ENCODE data around the gene FRAT1.
"Not testable (repeated sequence)": the region's sequence is repeated elsewhere in the genome, so short reads cannot be mapped to it uniquely, and the experiment has no call there.

FRAT1 gene

GRCh38 chr10:97318772-97319651 is at the start of gene FRAT1:
Gene FRAT1 (plus strand): TSS chr10:97319271. CDS start chr10:97319454, 183 bp downstream.
- intact Hi-C loops (cut with DNase I) = loop anchor here (1.0 kb wide), 1 partner anchor 15 kb away; the partner anchor contains the start of gene FRAT2
- DNase-seq = peak; percentile 78 to 96 (median 91)

GRCh38 chr10:97270523-97271154 is 48.4 kb upstream of the FRAT1 start:
- intact Hi-C loops (cut with DNase I) = no loop called here
- no peak for DNase-seq

DNA sequence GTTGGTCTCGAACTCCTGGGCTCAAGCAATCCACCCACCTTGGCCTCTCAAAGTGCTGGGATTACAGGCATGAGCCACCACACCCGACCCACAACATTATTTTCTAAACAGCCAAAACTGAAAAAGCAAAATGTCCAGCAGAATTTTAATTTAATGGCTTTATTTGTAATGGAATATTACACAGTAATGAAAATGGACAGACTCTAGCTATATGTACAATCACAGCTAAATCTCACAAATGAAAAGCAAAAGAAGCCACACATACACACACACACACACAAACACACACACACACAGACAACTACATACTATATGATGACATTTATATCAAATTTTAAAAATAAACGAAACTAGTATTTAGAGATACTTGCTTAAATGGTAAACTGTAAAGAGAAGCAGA is 45.4 kb upstream of the FRAT1 start:
- DNase-seq = no peak
- intact Hi-C loops (cut with DNase I) = no loop called here

GRCh38 chr10:97274828-97275227 is 44.2 kb upstream of the FRAT1 start:
- intact Hi-C loops (cut with DNase I) = no loop called here
- no peak for DNase-seq

- intact Hi-C loops (cut with DNase I) = no loop called here
- DNase-seq = no peak
Measured at GRCh38 chr10:97277551-97277950, 41.5 kb upstream of the FRAT1 start.

DNA sequence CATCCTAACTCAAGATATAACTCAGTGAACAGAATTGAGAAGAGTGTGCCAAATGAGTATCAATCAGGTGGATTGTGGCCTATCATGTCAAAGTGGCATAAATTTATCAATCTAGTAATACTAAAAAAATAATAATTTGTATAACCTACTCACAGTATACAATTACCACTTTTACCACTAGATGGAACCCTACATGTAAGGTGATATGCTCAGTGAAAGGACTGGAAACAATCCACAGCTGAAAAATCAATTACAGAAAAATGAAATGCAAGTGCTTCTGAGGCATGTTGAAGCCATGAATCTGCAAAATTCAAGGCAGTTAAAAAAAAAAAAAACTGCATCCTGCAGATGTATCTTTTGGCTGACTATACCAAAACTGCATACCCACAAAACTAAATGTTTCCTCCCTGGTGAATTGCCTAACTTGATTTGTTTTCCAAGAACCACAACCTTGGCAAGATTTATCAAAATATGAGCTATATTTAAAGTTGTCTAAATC is 40.5 kb upstream of the FRAT1 start:
- no peak for DNase-seq
- intact Hi-C loops (cut with DNase I) = no loop called here

DNA sequence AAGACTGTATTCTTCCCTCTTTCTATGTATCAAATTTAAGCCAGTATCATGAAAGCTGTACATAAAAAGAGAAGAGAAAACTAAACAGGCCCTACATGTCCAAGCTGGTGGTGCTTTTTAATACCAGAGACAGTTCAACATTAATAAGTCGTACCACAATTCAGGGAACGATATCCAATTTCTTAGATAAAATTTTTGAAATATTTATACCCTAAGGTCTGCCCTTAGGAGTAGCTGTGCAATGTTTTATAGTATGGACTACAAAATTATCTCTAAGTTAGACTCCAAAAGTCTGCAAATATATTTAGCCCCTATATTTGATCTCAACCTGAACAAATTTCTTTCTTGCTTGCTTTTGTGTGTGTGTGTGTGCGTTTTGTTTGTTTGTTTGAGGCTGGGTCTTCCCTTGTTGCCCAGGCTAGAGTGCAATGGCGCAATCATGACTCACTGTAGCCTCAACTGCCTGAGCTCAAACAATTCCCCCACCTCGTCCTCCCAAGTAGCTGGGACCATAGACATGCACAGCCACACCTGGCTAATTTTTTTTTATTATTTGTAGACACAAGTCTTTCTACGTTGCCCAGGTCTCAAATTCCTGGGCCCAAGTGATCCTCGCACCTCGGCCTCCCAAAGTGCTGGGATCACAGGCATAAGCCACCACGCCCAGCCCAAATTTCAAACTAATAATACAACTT is 39.8 kb upstream of the FRAT1 start:
- intact Hi-C loops (cut with DNase I) = no loop called here
- no peak for DNase-seq

GRCh38 chr10:97280783-97281182 is 38.3 kb upstream of the FRAT1 start:
- DNase-seq = no peak
- intact Hi-C loops (cut with DNase I) = loop anchor here (5.0 kb wide), 1 partner anchor 52 kb away; the partner anchor contains the start of gene FRAT2

DNA sequence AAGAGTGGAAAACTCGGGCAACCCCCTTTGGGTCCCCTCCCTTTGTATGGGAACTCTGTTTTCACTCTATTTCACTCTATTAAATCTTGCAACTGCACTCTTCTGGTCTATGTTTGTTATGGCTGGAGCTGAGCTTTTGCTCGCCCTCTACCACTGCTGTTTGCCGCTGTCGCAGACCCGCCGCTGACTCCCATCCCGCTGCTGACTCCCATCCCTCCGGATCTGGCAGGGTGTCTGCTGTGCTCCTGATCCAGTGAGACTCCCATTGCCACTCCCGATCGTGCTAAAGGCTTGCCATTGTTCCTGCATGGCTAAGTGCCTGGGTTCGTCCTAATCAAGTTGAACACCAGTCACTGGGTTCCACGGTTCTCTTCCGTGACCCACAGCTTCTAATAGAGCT is 29.0 kb upstream of the FRAT1 start:
- DNase-seq; intact Hi-C loops (cut with DNase I): not testable (repeated sequence)

- DNase-seq; intact Hi-C loops (cut with DNase I): not testable (repeated sequence)
Measured at GRCh38 chr10:97290576-97291356, 28.3 kb upstream of the FRAT1 start.

GRCh38 chr10:97291357-97292096 is 27.5 kb upstream of the FRAT1 start:
- intact Hi-C loops (cut with DNase I) = no loop called here
- no peak for DNase-seq

- intact Hi-C loops (cut with DNase I) = no loop called here
- DNase-seq = peak; percentile 84 to 99 (median 96)
Measured at GRCh38 chr10:97292097-97292861, 26.8 kb upstream of the FRAT1 start, which contains the start of gene ARHGAP19. Gene ARHGAP19 (minus strand): TSS chr10:97292637. CDS start chr10:97292627, 10 bp downstream.

DNA sequence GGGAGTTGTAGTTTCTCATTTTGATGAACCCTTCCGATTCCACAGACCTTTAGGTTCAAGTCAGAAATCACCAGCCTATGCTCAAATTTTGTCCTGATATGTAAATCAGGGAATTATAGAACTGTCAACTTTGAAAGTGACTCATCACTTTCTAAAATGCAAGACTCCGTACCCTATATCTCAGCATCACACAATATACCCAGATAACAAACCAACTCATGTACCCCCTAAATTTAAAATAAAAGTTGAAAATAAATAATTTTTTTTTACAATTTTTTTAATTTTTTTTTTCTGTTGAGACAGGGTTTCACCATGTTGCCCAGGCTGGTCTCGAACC is 26.2 kb upstream of the FRAT1 start:
- intact Hi-C loops (cut with DNase I) = no loop called here
- DNase-seq = no peak

- intact Hi-C loops (cut with DNase I) = no loop called here
- no peak for DNase-seq
Measured at GRCh38 chr10:97297556-97298222, 21.4 kb upstream of the FRAT1 start.

GRCh38 chr10:97298223-97298571 is 20.9 kb upstream of the FRAT1 start:
- intact Hi-C loops (cut with DNase I) = no loop called here
- no peak for DNase-seq

GRCh38 chr10:97300980-97301379 is 18.1 kb upstream of the FRAT1 start:
- no peak for DNase-seq
- intact Hi-C loops (cut with DNase I) = no loop called here
